Smooth muscle cell (in vitro differentiated cells): ENCODE data around the gene CDH4. TPM values are rescaled to one million over a fixed set of nuclear protein-coding genes. Genes with fewer than 3 reads are reported as not detected.

ENCODE experiments used
- DNase-seq: peaks from one replicate; lab custom pipeline; 2025; ENCODE audit not compliant: unreplicated experiment; lab: John Stamatoyannopoulos, UW
- H2AFZ ChIP-seq: fragments of 200-600 bp; sonication (generic); 2 replicates; pipeline ENCODE4 v1.6.0; 2016; ENCODE audit warnings: antibody characterized with exemption, low read depth, mild to moderate bottlenecking
- H3F3A ChIP-seq: fragments of 200-600 bp; sonication (generic); 2 replicates; pipeline ENCODE4 v1.6.0; 2017; ENCODE audit warnings: antibody characterized with exemption, low read depth
- H3K27ac ChIP-seq: fragments of 200-600 bp; sonication (generic); 2 replicates; pipeline ENCODE4 v1.5.1; 2016; ENCODE audit warnings: low read depth, mild to moderate bottlenecking
- H3K27me3 ChIP-seq: fragments of 200-600 bp; sonication (generic); 2 replicates; pipeline ENCODE4 v1.6.1; 2016; ENCODE audit warnings: low read depth, mild to moderate bottlenecking
- H3K36me3 ChIP-seq: fragments of 200-600 bp; sonication (generic); 2 replicates; pipeline ENCODE4 v1.5.1; 2016; ENCODE audit warnings: low read depth
- H3K4me1 ChIP-seq: fragments of 200-600 bp; sonication (generic); 2 replicates; pipeline ENCODE4 v1.5.1; 2016; ENCODE audit warnings: low read depth
- H3K4me2 ChIP-seq: fragments of 200-600 bp; sonication (generic); 2 replicates; pipeline ENCODE4 v1.6.0; 2016; ENCODE audit warnings: mild to moderate bottlenecking
- H3K4me3 ChIP-seq: fragments of 200-600 bp; sonication (generic); 2 replicates; pipeline ENCODE4 v1.5.1; 2016; ENCODE audit warnings: mild to moderate bottlenecking
- H3K79me2 ChIP-seq: fragments of 200-600 bp; sonication (generic); 2 replicates; pipeline ENCODE4 v1.6.0; 2016; ENCODE audit warnings: low read depth, mild to moderate bottlenecking
- H3K9ac ChIP-seq: fragments of 200-600 bp; sonication (generic); 2 replicates; pipeline ENCODE4 v1.6.0; 2016; ENCODE audit warnings: low read depth
- H3K9me3 ChIP-seq: fragments of 200-600 bp; sonication (generic); replicated peaks from 2 replicates; pipeline ENCODE4 v1.5.1; 2016; ENCODE audit warnings: low read depth
- H4K20me1 ChIP-seq: fragments of 200-600 bp; sonication (generic); 2 replicates; pipeline ENCODE4 v1.6.0; 2016; ENCODE audit warnings: low read depth
- CTCF ChIP-seq: fragments of 200-600 bp; sonication (generic); IDR thresholded peaks from 2 replicates; pipeline ENCODE4 v1.5.1; 2017; ENCODE audit warnings: borderline replicate concordance, mild to moderate bottlenecking, antibody characterized with exemption; ENCODE audit not compliant: insufficient read depth, poor library complexity, severe bottlenecking
- WGBS: methylation state at CpG from one replicate; pipeline ENCODE4 v1.1.7; 2016; ENCODE audit warnings: low lambda C conversion rate; 5-methylcytosine and 5-hydroxymethylcytosine counted together
- polyA plus RNA-seq: library from polyadenylated mRNA; unstranded; fragments of >200 nt; fragmentation: Nextera tagmentation; extraction: Ambion mirVana; gene quantifications from 2 replicates; pipeline ENCODE4 v1.2.1, GENCODE V29; 2016
- total RNA-seq: library from RNA; depleted of rRNA; stranded (reverse); fragments of >200 nt; gene quantifications from 2 replicates; pipeline ENCODE4 v1.2.3, GENCODE V29; 2014

CDH4 gene
- total and polyA plus RNA-seq, 2 experiments from 2014 or later, result 0.03 to 0.04 TPM

DNA sequence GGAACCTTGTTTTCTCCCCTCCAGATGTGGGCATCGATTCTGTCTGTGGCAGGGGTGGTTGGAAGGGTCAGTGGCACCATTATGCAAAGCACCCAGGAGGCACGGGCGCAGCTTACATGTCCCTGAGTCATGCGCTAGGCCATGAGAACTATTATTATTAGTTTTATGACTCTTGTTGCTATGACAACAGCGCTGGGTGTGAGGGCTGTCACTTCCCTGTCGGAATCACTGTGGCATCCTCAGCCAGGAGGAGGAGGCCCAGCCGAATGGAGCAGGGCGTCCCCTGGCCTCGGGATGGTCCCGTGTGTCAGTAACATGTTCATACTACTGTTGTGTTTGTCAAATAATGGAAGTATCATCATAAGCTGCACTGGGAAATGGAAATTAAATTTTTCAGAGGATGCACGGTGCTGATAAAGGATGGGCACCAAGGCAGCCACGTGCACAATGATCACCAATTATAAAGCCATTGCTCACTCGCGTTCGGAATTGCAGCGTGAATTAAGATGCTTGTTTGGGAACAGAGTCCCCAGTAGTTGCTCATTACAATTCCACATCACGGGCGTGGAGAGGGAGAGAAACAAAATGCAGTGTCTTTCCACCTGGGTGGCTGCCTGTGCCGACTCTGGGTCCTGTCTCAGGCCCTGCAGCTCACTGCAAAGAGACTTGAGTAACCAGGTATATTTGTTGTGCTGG, 247.9 kb downstream of the CDH4 start:
- Histone ChIP-seq H3K4me1 (peaks cover 5% of the 10 kb centered on the region), H3K4me2 (peak overlapping the region; percentile 50), H3K4me3 (no peak overlapping the region), H3K9ac (no peak overlapping the region), H3K27me3 (no peaks in the 10 kb centered on the region), H4K20me1 (no peaks in the 10 kb centered on the region), H3K36me3 (no peaks in the 10 kb centered on the region), H3K27ac (peak overlapping the region; percentile 74), H3K79me2 (no peaks in the 10 kb centered on the region), H3F3A (peaks cover 7% of the 10 kb centered on the region), H2AFZ (no peak overlapping the region), H3K9me3 (no peaks in the 10 kb centered on the region)
- 72% methylated on average over 19 of the region's 19 CpGs for WGBS
- no peak for TF ChIP-seq CTCF
- DNase-seq, result no peak

DNA sequence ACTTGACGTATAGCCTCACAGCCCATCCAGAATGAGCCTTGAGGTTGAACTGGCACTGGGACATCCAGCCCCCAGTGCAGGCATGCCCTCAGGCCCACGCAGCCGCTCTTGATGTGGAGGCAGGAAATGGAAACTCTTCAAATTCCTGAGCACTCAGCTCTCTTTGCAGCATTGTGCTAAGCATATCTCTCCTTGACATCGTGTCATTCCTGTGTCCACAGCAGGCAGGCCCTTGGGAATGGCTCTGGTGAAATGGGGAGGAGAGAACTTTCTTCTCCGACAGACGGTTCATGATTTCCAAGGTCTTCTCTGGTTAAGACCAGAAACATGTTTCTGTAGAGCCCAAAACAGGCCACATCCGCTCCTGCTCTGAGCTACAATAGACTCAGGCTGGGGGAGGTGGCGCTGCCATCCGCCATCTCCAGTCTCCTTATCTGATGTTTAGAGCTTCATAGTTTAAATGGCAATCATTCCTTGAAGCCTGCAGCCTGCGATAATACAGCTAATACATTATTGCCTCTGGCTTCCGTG, 248.8 kb downstream of the CDH4 start:
- whole genome bisulfite sequencing, result 9% methylated on average over 11 of the region's 11 CpGs
- no peak for DNase-seq

DNA sequence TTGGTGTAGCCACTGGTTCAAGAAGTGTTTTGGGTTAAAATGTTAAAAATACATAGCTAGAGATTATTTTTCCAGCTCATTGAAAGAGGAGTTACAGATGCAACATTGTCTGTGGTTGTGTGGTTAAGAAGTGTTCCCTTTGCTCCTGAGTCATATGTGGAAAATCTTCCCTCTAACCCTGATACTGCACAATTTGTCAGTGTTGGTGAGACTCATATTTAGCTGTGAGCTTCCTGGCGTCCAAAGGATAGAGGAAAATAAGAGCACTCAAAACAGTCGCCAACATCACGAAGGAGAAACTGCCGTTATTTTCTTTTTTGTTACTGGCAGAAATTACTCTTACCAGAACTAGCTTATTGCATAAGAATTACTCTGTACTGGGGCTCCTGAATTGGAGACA, 250.4 kb downstream of the CDH4 start:
- H3K4me3 ChIP-seq, result no peak overlapping the region
- no peaks in the 10 kb centered on the region for H3K9me3 ChIP-seq
- no peak for TF ChIP-seq CTCF
- no peaks in the 10 kb centered on the region for H3K36me3 ChIP-seq
- H3K4me1 ChIP-seq, result no peaks in the 10 kb centered on the region
- no peak overlapping the region for H2AFZ ChIP-seq
- no peaks in the 10 kb centered on the region for H3K79me2 ChIP-seq
- H3F3A ChIP-seq, result peaks cover 7% of the 10 kb centered on the region
- H3K4me2 ChIP-seq, result no peak overlapping the region
- WGBS, result 89% methylated on average over 4 of the region's 4 CpGs
- H3K9ac ChIP-seq, result no peak overlapping the region
- no peaks in the 10 kb centered on the region for H4K20me1 ChIP-seq
- H3K27me3 ChIP-seq, result peaks cover 4% of the 10 kb centered on the region
- no peak for DNase-seq
- no peak overlapping the region for H3K27ac ChIP-seq

More for the DNA sequence above, 248.8 kb downstream of the CDH4 start:
- Histone ChIP-seq H3K79me2 (no peaks in the 10 kb centered on the region), H3K4me2 (peak overlapping the region; percentile 50), H3K4me3 (no peak overlapping the region), H3K27ac (peak overlapping the region; percentile 74), H3K4me1 (peaks cover 5% of the 10 kb centered on the region), H2AFZ (peak overlapping the region; percentile 6), H3K36me3 (no peaks in the 10 kb centered on the region), H3K9ac (no peak overlapping the region), H3K9me3 (no peaks in the 10 kb centered on the region), H3K27me3 (peaks cover 1% of the 10 kb centered on the region), H3F3A (peaks cover 7% of the 10 kb centered on the region), H4K20me1 (no peaks in the 10 kb centered on the region)
- no peak for TF ChIP-seq CTCF

DNA sequence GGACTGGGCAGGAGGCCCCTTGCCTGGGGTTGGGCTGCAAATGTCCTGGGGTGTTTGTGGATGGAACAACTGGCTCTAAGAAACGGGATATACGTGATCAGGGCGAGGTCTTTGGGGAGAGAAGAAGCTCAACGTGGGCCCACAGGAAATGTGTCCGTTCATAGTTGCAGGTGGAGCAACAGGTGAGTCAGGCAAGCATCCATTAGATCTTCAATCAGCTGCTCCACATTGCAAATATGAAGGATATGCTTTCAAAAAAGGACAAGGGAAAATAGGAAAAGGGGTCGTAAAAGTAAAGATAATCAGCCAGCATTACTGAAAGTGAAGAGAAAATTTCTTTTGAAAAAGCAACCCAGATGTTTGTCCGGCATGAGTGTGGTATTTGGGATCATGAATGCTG, 251.0 kb downstream of the CDH4 start:
- 89% methylated on average over 7 of the region's 7 CpGs for WGBS
- no peak for TF ChIP-seq CTCF
- H3K27ac ChIP-seq, result no peak overlapping the region
- no peak overlapping the region for H3K4me3 ChIP-seq
- peaks cover 4% of the 10 kb centered on the region for H3K27me3 ChIP-seq
- H3K4me1 ChIP-seq, result no peaks in the 10 kb centered on the region
- no peaks in the 10 kb centered on the region for H3K36me3 ChIP-seq
- no peaks in the 10 kb centered on the region for H4K20me1 ChIP-seq
- DNase-seq, result no peak
- no peak overlapping the region for H3K4me2 ChIP-seq
- no peak overlapping the region for H3K9ac ChIP-seq
- H3K9me3 ChIP-seq, result no peaks in the 10 kb centered on the region
- no peaks in the 10 kb centered on the region for H3K79me2 ChIP-seq
- H2AFZ ChIP-seq, result no peak overlapping the region
- peaks cover 7% of the 10 kb centered on the region for H3F3A ChIP-seq
